HG03045 (cell line): Measurements from ENCODE around the gene SLC23A3.
"Not testable (repeated sequence)": the region's sequence is repeated elsewhere in the genome, so short reads cannot be mapped to it uniquely, and the experiment has no call there.

Experiments used
- ATAC-seq: cut with Tn5 transposase; IDR thresholded peaks from one replicate; pipeline ENCODE4 v1.9.1; 2021; ENCODE audit warnings: mild to moderate bottlenecking, moderate library complexity; ENCODE audit not compliant: unreplicated experiment

Gene SLC23A3

GRCh38 chr2:219205165-219205538, 35.3 kb upstream of the SLC23A3 start:
- ATAC-seq, result no peak

DNA sequence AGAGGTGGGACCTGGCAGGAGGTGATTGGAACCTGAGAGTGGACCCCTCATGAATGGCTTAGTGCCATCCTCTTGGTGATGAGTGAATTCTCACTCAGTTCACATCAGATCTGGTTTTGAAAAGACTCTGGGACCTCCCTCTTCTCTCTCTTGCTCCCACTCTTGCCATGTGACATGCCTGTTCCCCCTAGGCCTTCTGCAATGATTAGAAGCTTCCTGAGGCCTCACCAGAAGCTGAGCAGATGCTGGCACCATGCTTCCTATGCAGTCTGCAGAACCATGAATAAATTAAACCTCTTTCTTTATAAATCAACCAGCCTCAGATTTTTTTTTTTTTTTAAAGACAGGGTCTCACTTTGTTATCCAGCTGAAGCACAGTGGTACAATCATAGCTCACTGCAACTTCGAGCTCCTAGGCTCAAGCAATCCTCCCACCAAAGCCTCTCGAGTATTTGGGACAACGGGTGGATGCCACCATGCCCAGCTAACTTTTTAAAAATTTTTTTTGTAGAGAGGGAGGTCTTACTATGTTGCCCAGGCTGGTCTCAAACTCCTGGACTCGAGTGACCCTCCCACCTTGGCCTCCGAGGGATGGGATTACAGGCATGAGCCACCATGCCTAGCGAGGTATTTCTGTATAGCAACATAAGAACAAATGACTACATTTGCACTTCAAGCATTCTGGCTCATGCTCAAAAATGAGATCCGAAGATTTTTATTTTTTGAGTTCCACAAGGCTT, 34.8 kb upstream of the SLC23A3 start:
- ATAC-seq, result no peak

GRCh38 chr2:219201331-219201730, 31.5 kb upstream of the SLC23A3 start:
- not testable (repeated sequence) for ATAC-seq

DNA sequence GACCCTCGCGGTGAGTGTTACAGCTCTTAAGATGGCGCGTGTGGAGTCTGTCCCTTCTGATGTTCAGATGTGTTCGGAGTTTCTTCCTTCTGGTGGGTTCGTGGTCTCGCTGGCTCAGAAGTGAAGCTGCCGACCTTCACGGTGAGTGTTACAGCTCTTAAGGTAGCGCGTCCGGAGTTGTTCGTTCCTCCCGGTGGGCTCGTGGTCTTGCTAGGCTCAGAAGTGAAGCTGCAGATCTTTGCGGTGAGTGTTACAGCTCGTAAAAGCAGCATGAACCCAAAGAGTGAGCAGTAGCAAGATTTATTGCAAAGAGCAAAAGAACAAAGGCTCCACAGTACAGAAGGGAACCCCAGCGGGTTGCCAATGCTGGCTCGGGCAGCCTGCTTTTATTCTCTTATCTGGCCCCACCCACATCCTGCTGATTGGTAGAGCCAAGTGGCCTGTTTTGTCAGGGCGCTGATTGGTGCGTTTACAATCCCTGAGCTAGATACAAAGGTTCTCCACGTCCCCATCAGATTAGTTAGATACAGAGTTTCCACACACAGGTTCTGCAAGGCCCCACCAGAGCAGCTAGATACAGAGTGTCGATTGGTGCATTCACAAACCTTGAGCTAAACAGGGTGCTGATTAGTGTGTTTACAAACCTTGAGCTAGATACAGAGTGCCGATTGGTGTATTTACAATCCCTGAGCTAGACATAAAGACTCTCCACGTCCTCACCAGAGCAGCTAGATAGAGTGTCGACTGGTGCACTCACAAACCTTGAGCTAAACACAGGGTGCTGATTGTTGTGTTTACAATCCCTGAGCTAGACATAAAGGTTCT, 30.9 kb upstream of the SLC23A3 start:
- ATAC-seq, result not testable (repeated sequence)

- ATAC-seq, result no peak
Observed at GRCh38 chr2:219199470-219200211, 29.8 kb upstream of the SLC23A3 start.

DNA sequence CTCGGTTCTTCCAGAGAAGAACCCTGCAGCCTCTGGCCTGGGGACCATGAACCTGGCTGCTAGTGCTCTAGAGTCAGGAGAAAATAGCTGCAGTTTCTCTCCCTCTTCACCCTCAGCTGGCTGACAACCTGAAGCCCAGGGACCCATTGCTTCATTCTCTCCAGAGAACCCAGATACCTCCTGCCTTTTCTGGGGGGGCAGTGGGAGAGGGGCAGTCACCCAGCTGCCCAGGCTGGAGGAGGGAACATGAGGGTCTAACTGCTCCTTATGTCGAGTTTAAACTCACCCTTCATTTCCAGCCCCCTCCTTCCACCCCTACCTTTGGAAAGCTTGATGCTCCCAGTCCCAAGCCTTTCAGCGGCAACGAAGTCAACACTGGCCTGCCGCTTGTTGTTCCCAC, 29.1 kb upstream of the SLC23A3 start:
- no peak for ATAC-seq

GRCh38 chr2:219197388-219197787, 27.6 kb upstream of the SLC23A3 start:
- no peak for ATAC-seq

GRCh38 chr2:219186754-219187456, 17.1 kb upstream of the SLC23A3 start:
- no peak for ATAC-seq

- ATAC-seq, result no peak
Observed at GRCh38 chr2:219184121-219184520, 14.3 kb upstream of the SLC23A3 start.

DNA sequence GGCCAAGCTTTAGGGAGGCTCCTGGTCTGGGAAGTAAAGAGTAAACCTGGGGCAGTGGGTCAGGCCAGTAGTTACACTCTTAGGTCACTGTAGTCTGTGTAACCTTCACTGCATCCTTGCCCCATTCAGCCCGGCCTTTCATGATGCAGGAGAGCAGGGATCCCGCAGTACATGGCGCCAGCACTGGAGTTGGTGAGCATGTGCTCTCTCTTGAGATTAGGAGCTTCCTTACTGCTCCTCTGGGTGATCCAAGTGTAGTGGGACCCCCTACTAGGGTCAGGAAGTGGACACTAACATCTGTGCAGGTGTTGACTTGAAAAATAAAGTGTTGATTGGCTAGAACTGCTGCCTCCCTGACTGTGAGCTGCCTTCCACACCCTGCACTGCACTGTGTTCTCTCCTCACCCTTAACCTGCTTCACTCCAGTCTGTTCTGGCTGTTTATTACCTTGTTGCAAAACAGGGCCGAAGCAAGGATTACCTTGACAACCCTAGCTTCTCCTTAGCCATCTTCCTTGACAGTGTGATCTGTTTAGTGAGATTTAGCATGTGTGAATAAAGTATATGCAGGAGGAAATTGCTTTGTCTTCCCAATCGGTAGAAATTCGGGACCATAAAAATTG, 13.4 kb upstream of the SLC23A3 start:
- no peak for ATAC-seq

DNA sequence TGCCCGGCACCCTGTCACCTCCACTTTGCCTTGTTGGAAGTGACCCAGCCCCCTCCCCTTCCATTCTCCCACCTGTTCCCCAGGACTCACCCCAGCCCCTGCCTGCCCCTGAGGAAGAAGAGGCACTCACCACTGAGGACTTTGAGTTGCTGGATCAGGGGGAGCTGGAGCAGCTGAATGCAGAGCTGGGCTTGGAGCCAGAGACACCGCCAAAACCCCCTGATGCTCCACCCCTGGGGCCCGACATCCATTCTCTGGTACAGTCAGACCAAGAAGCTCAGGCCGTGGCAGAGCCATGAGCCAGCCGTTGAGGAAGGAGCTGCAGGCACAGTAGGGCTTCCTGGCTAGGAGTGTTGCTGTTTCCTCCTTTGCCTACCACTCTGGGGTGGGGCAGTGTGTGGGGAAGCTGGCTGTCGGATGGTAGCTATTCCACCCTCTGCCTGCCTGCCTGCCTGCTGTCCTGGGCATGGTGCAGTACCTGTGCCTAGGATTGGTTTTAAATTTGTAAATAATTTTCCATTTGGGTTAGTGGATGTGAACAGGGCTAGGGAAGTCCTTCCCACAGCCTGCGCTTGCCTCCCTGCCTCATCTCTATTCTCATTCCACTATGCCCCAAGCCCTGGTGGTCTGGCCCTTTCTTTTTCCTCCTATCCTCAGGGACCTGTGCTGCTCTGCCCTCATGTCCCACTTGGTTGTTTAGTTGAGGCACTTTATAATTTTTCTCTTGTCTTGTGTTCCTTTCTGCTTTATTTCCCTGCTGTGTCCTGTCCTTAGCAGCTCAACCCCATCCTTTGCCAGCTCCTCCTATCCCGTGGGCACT, 12.7 kb upstream of the SLC23A3 start:
- ATAC-seq, result no peak

- no peak for ATAC-seq
Observed at GRCh38 chr2:219181531-219181930, 11.7 kb upstream of the SLC23A3 start.

DNA sequence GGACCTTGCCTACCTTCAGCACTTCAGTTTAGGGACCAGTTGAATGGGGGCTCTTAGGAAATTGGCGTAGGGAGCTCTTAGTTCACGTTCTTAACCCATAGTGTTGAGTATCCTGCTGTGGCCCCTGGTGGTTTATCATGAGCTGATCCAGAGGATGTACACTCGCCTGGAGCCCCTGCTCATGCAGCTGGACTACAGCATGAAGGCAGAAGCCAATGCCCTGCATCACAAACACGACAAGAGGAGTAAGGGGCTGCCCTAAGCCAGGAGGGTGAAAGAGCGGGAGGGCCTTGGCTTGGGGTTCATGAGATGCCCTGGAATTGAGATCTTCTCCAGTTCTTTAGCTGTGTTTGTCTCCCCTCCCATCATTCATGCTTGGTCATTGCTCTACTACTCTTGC, 11.1 kb upstream of the SLC23A3 start:
- ATAC-seq, result no peak

- ATAC-seq, result no peak
Observed at GRCh38 chr2:219179601-219180465, 10.0 kb upstream of the SLC23A3 start.

GRCh38 chr2:219178377-219179175, 8.7 kb upstream of the SLC23A3 start:
- peak; percentile 14 for ATAC-seq

DNA sequence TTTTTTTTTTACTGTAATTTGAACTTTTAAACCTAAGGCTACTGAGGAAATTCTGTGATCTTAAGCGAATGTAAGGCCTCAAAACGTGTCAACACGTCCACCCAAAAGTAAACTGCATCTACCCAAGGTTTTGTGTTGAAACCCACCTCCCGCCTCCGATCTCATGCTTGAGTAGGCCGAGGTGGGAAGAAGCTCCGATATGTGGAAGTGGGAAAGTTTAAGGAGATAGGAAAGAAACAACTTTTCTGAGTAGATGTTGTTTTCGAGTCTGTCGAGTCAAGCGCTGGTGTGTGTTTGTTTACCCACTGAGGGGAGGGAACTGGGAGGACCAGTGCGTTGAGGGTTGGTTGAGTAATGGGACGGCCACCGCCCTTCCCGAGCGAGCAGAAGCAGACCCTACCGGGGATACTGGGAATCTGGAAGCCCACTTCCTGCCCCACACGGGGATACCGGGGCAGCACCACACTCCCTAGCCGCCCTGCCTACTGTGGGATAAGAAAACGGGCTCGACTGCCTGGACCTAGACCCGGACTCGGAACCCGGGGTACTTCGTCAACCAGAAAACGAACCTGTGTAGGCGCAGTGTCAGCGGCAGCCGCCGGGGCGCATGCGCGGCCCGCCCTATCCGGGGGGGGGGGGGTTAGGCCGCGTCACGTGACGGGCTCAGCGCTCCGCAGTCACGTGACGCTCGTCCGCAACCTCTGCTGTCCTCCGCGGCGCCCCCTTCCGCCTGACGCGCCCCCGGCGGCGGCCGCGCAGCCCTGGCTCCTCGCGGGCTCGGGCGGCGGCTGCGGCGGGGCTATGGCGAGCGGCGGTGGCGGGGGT, 7.9 kb upstream of the SLC23A3 start, which contains the start of gene RETREG2:
Gene RETREG2, plus strand, starts transcription at position 724 of the 825 bp plus-strand sequence. Its CDS starts 78 bp downstream, at position 802.
- peak; percentile 44 for ATAC-seq
